ENCODE results near the gene LARP4. TPM values are rescaled to one million over a fixed set of nuclear protein-coding genes. Genes with fewer than 3 reads are reported as not detected.
"Not testable (repeated sequence)": the region's sequence is repeated elsewhere in the genome, so short reads cannot be mapped to it uniquely, and the experiment has no call there.

LARP4 gene
- total and polyA plus RNA-seq, 8 donors, result 5.8 to 89.6 (median 22.8) TPM

GRCh38 chr12:50387487-50387886, 13.2 kb upstream of the LARP4 start:
- H3K4me3 ChIP-seq, result peak overlapping the region in 2 of 4 donors; percentile 9 to 15
- no peak for DNase-seq
- WGBS, 5 donors, result 12 to 30% (median 23%) methylated on average over 5 of the region's 5 CpGs
- H3K9me3 ChIP-seq, result no peaks in the 10 kb centered on the region
- H3K27ac ChIP-seq, result peak overlapping the region in 4 of 5 donors; percentile 4 to 64 (median 33)
- intact Hi-C loops (cut with DNase I; ENCODE audit: low total_unique reads), result no loop called here
- no peaks in the 10 kb centered on the region for H3K36me3 ChIP-seq
- peaks cover 0 to 19% (median 4%) of the 10 kb centered on the region in 4 donors for H3K4me1 ChIP-seq
- TF ChIP-seq EP300 (IDR thresholded peaks at IDR 0.05), result no peak
- no peak for TF ChIP-seq POLR2AphosphoS5 (IDR thresholded peaks at IDR 0.05)
- H3K27me3 ChIP-seq, result no peaks in the 10 kb centered on the region

GRCh38 chr12:50387972-50388478, 12.7 kb upstream of the LARP4 start:
- H3K27me3 ChIP-seq, result no peaks in the 10 kb centered on the region
- no peaks in the 10 kb centered on the region for H3K36me3 ChIP-seq
- 19 to 60% (median 41%) methylated on average over 7 of the region's 7 CpGs for WGBS, 5 donors
- intact Hi-C loops (cut with DNase I; ENCODE audit: low total_unique reads), result no loop called here
- peak in 1 of 2 donors; percentile 33 for DNase-seq
- H3K27ac ChIP-seq, result peak overlapping the region in 2 of 5 donors; percentile 4 to 64
- H3K9me3 ChIP-seq, result no peaks in the 10 kb centered on the region
- H3K4me1 ChIP-seq, result peaks cover 0 to 19% (median 4%) of the 10 kb centered on the region in 4 donors
- no peak for TF ChIP-seq POLR2A (IDR thresholded peaks at IDR 0.05)
- peak overlapping the region in 2 of 4 donors; percentile 9 to 15 for H3K4me3 ChIP-seq

- H3K36me3 ChIP-seq; H3K4me3 ChIP-seq; DNase-seq; H3K9me3 ChIP-seq; intact Hi-C loops (cut with DNase I; ENCODE audit: low total_unique reads); H3K27me3 ChIP-seq; H3K27ac ChIP-seq: not testable (repeated sequence)
- 88 to 95% (median 93%) methylated on average over 10 of the region's 10 CpGs for whole genome bisulfite sequencing, 5 donors
- H3K4me1 ChIP-seq, result peaks cover 0 to 19% (median 4%) of the 10 kb centered on the region in 4 donors
These were observed 11.9 kb upstream of the LARP4 start for GRCh38 chr12:50388793-50389192.

- no peaks in the 10 kb centered on the region for H3K27me3 ChIP-seq
- no peak for DNase-seq
- peaks cover 0 to 19% (median 4%) of the 10 kb centered on the region in 4 donors for H3K4me1 ChIP-seq
- H3K9me3 ChIP-seq, result no peaks in the 10 kb centered on the region
- no peak overlapping the region for H3K4me3 ChIP-seq
- H3K36me3 ChIP-seq, result no peaks in the 10 kb centered on the region
- no peak overlapping the region for H3K27ac ChIP-seq
- intact Hi-C loops (cut with DNase I; ENCODE audit: low total_unique reads), result no loop called here
- WGBS, 5 donors, result 37 to 61% (median 53%) methylated on average over 3 of the region's 3 CpGs
- no peak for TF ChIP-seq CTCF (IDR thresholded peaks at IDR 0.05)
- peak in 1 of 3 donors; percentile 16 for TF ChIP-seq POLR2AphosphoS5 (IDR thresholded peaks at IDR 0.05)
These were observed 10.4 kb upstream of the LARP4 start for GRCh38 chr12:50390316-50390741.

- Histone ChIP-seq H3K27ac (no peak overlapping the region), H3K27me3 (no peaks in the 10 kb centered on the region), H3K4me1 (peaks cover 0 to 5% (median 0%) of the 10 kb centered on the region in 4 donors), H3K9me3 (no peaks in the 10 kb centered on the region), H3K36me3 (no peaks in the 10 kb centered on the region), H3K4me3 (no peak overlapping the region)
- no peak for DNase-seq
- no peak for TF ChIP-seq POLR2AphosphoS5 (IDR thresholded peaks at IDR 0.05)
- no peak for TF ChIP-seq CTCF (IDR thresholded peaks at IDR 0.05)
- no peak for TF ChIP-seq POLR2A (IDR thresholded peaks at IDR 0.05)
- TF ChIP-seq EP300 (IDR thresholded peaks at IDR 0.05), result no peak
- intact Hi-C loops (cut with DNase I; ENCODE audit: low total_unique reads), result no loop called here
- 71 to 85% (median 74%) methylated on average over 4 of the region's 4 CpGs for WGBS, 5 donors
These were observed 6.1 kb upstream of the LARP4 start for GRCh38 chr12:50394469-50395029.

GRCh38 chr12:50397117-50397650, 3.5 kb upstream of the LARP4 start:
- no peak for TF ChIP-seq POLR2A (IDR thresholded peaks at IDR 0.05)
- TF ChIP-seq POLR2AphosphoS5 (IDR thresholded peaks at IDR 0.05), result no peak
- TF ChIP-seq EP300 (IDR thresholded peaks at IDR 0.05), result no peak
- no peak for TF ChIP-seq CTCF (IDR thresholded peaks at IDR 0.05)
- Histone ChIP-seq H3K36me3 (no peaks in the 10 kb centered on the region), H3K9me3 (no peaks in the 10 kb centered on the region), H3K4me1 (peaks cover 4 to 11% (median 7%) of the 10 kb centered on the region in 4 donors), H3K27ac (no peak overlapping the region), H3K27me3 (no peaks in the 10 kb centered on the region), H3K4me3 (no peak overlapping the region)
- intact Hi-C loops (cut with DNase I; ENCODE audit: low total_unique reads), result no loop called here
- DNase-seq, result no peak
- WGBS, 5 donors, result 84 to 99% (median 97%) methylated on average over 3 of the region's 3 CpGs

All from stomach (tissue), 9 donors.